ENCODE results near the gene ZSCAN9.

DNA sequence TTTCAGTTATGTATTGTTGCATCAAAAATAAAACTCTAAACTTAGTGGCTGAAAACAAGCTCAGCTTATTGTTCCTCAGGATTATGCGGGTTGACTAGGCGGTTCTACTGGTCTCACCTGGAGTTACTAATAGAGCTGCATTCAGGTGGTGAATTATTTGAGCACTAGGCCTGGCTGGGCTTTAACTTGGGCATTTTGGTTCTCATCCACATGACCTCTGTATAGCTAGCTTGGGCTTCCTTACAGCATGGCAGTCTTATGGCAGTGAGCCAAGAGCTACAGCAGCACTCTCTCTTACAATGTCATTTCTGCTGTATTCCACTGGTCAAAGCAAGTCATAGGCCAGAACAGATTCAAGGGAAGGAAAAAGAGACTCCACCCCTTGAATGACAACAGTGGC, 57.9 kb downstream of the ZSCAN9 start:
- TF ChIP-seq CTCF (IDR thresholded peaks at IDR 0.05; ENCODE audit: insufficient read depth, low read length, poor library complexity, severe bottlenecking) (no peak), EZH2phosphoT487 (conservative IDR thresholded peaks at IDR 0.05; ENCODE audit: low read length) (no peak)
